ENCODE data around the gene EXPH5.

The EXPH5 gene

DNA sequence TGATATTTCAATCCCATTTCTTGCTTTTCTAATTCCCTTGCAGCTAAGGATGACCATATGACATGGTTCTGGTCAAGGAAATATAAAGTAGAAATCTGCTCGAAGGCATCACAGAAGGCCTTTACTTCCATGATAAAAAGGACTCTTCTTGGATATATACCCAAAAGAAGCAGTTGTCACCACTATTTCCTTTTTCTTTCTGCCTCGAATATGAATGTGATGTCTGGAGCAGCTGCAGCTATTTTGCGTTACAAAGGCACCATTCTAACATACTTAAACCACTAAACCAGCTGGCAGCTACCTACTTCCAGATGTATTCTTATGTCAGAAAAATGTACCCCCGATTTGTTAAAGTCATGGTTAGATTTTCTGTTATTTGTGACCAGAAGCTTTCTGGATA lies 18.9 kb downstream of the EXPH5 start:
- no peak overlapping the region for H3K4me3 ChIP-seq (ENCODE audit: low read depth in 1 of 2, low read length in 1 of 2)
- H3K36me3 ChIP-seq, result no peaks in the 10 kb centered on the region

DNA sequence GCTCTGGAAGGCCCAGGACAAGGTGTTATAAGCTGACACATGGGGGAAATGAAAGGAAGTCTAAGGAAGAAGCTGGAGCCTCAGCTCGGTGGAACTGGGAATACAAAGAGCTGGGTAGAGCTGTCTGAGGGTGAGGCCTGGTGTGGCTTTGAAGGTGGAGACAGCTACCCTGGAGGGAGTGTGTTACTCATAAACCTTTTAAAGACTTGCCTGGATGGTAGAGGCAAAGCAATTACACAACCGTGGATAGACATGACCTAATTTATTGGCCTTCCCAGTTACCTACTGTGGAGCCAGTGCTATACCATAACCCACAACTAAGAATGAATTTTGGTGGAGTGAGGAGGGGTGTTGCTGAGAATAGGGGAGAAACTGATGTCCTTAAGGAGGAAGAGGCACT lies 22.6 kb downstream of the EXPH5 start:
- no peaks in the 10 kb centered on the region for H3K4me1 ChIP-seq (ENCODE audit: control insufficient read depth in 1 of 2, insufficient read depth in 1 of 2, low read depth in 1 of 2, low read length in 1 of 2)
- no peaks in the 10 kb centered on the region for H3K9me3 ChIP-seq
- no peaks in the 10 kb centered on the region for H3K36me3 ChIP-seq
- no peak overlapping the region for H3K4me3 ChIP-seq (ENCODE audit: low read depth in 1 of 2, low read length in 1 of 2)
- H3K27ac ChIP-seq, result no peak overlapping the region
- TF ChIP-seq, protein P1, sequence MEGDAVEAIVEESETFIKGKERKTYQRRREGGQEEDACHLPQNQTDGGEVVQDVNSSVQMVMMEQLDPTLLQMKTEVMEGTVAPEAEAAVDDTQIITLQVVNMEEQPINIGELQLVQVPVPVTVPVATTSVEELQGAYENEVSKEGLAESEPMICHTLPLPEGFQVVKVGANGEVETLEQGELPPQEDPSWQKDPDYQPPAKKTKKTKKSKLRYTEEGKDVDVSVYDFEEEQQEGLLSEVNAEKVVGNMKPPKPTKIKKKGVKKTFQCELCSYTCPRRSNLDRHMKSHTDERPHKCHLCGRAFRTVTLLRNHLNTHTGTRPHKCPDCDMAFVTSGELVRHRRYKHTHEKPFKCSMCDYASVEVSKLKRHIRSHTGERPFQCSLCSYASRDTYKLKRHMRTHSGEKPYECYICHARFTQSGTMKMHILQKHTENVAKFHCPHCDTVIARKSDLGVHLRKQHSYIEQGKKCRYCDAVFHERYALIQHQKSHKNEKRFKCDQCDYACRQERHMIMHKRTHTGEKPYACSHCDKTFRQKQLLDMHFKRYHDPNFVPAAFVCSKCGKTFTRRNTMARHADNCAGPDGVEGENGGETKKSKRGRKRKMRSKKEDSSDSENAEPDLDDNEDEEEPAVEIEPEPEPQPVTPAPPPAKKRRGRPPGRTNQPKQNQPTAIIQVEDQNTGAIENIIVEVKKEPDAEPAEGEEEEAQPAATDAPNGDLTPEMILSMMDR (IDR thresholded peaks at IDR 0.05), result no peak
- no peaks in the 10 kb centered on the region for H3K27me3 ChIP-seq

More for the DNA sequence above, 18.9 kb downstream of the EXPH5 start:
- Histone ChIP-seq H3K27me3 (no peaks in the 10 kb centered on the region), H3K9me3 (no peaks in the 10 kb centered on the region), H3K27ac (no peak overlapping the region), H3K4me1 (ENCODE audit: control insufficient read depth in 1 of 2, insufficient read depth in 1 of 2, low read depth in 1 of 2, low read length in 1 of 2) (no peaks in the 10 kb centered on the region)
- TF ChIP-seq, protein P1 (IDR thresholded peaks at IDR 0.05), result no peak

DNA sequence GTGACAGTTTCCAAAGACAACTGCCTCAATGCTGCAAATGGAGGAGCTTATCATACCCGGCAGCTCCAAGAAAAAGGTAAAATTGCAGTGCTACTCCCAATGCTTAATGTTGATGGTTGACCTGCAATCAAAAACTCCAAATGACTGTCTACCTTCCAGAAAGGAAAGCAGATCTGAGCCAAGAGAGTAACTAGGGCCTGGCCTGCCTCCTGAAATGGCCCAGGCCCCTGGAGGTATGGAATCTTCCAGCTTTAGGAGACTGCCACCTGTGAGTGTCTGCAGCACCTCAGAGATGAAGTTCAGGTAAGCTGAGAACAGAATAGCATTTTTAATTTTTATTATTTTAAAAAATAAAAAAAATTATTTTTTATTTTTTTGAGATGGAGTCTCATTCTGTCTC lies 23.7 kb downstream of the EXPH5 start:
- no peaks in the 10 kb centered on the region for H3K9me3 ChIP-seq
- H3K27ac ChIP-seq, result no peak overlapping the region
- TF ChIP-seq, protein P1 (IDR thresholded peaks at IDR 0.05), result no peak
- no peak overlapping the region for H3K4me3 ChIP-seq (ENCODE audit: low read depth in 1 of 2, low read length in 1 of 2)
- no peaks in the 10 kb centered on the region for H3K27me3 ChIP-seq
- no peaks in the 10 kb centered on the region for H3K36me3 ChIP-seq
- no peaks in the 10 kb centered on the region for H3K4me1 ChIP-seq (ENCODE audit: control insufficient read depth in 1 of 2, insufficient read depth in 1 of 2, low read depth in 1 of 2, low read length in 1 of 2)

DNA sequence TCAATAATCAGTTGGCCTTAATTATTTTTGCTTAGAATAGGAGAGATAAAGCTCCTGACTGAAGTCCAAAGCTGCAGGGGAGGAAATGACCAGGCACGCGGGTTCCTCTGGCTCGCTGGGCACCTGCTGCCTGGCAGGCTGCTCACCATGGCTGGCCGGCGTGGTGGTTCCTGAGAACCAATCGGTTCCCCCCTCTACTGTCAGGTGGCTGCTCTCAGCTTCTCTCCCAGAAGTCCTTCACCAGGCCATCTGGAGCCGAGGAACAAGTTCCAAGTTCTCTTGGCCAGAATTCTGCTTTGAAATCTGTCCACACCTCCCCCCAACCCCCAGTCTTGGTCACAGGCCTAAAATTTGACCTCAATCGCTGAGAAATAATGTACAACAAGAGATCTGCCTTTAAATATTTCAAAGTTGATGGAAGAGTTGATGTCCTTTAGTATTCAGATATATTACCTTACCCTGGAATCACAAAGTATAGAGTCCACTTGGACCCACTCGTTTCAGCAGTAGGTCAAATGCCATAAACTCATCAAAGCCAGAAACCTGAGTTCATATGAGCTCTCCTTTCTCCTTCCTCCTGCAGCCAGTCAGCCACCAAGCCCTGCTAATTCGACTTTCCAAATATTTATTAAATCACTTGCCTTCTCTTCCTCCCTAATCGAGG lies 25.2 kb downstream of the EXPH5 start:
- H3K36me3 ChIP-seq, result no peaks in the 10 kb centered on the region
- TF ChIP-seq, protein P1 (IDR thresholded peaks at IDR 0.05), result no peak
- no peak overlapping the region for H3K27ac ChIP-seq
- no peaks in the 10 kb centered on the region for H3K4me1 ChIP-seq (ENCODE audit: control insufficient read depth in 1 of 2, insufficient read depth in 1 of 2, low read depth in 1 of 2, low read length in 1 of 2)
- H3K9me3 ChIP-seq, result no peaks in the 10 kb centered on the region
- no peaks in the 10 kb centered on the region for H3K27me3 ChIP-seq
- H3K4me3 ChIP-seq (ENCODE audit: low read depth in 1 of 2, low read length in 1 of 2), result no peak overlapping the region

DNA sequence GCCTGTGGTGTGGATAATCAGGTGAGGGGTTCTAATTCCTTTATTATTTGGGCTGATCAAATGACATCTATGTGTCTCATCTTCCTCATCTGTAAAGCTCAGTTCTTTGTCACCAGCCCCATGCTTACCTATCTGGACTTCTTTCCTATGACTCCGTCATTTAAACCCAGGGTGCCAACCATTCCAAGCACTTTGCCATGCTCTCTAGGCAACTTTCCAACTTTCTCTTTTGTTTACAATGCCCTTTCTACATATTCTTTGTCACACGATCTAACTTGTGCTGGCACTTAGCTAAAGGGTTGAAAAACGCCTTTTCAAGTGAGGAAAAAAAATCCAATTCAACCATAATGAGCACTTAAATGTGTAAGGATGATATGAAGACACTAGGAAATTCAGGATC lies 27.9 kb downstream of the EXPH5 start:
- Histone ChIP-seq H3K27ac (no peak overlapping the region), H3K9me3 (no peaks in the 10 kb centered on the region), H3K4me1 (ENCODE audit: control insufficient read depth in 1 of 2, insufficient read depth in 1 of 2, low read depth in 1 of 2, low read length in 1 of 2) (no peaks in the 10 kb centered on the region), H3K27me3 (no peaks in the 10 kb centered on the region), H3K4me3 (ENCODE audit: low read depth in 1 of 2, low read length in 1 of 2) (no peak overlapping the region), H3K36me3 (no peaks in the 10 kb centered on the region)
- TF ChIP-seq, protein P1 (IDR thresholded peaks at IDR 0.05), result no peak
